Testis (tissue), 5 donors: ENCODE results near the gene SPTA1. TPM values are rescaled to one million over a fixed set of nuclear protein-coding genes. Genes with fewer than 3 reads are reported as not detected.

Source experiments
- DNase-seq: peaks from one replicate; pipeline ENCODE4 v3.0.0-alpha.2; 2019
- H3K27ac ChIP-seq, 2 donors: fragments of 200-600 bp; sonication (generic); one replicate each; pipeline ENCODE4 v1.5.1; 2019
- H3K27me3 ChIP-seq: fragments of 200-600 bp; sonication (generic); one replicate; pipeline ENCODE4 v1.5.1; 2019
- H3K36me3 ChIP-seq: fragments of 200-600 bp; sonication (generic); one replicate; pipeline ENCODE4 v1.5.1; 2017; ENCODE audit warnings: low read depth; ENCODE audit errors: missing control alignments
- H3K4me1 ChIP-seq: fragments of 200-600 bp; sonication (generic); one replicate; pipeline ENCODE4 v1.5.1; 2019
- H3K4me3 ChIP-seq, 2 donors: fragments of 200-600 bp; sonication (generic); one replicate each; pipeline ENCODE4 v1.5.1; 2017 to 2019
- H3K9me3 ChIP-seq: fragments of 200-600 bp; sonication (generic); one replicate; pipeline ENCODE4 v1.5.1; 2017
- CTCF ChIP-seq, 3 experiments: fragments of 450-650 bp in 2 of 3; fragments of 200-600 bp in 1 of 3; sonication (generic) in 1 of 3; IDR thresholded peaks; one replicate each; pipeline ENCODE4 v1.5.1; 2016 to 2019; ENCODE audit warnings: antibody characterized with exemption in 3 of 3, mild to moderate bottlenecking in 2 of 3, moderate library complexity in 1 of 3
- POLR2A ChIP-seq: fragments of 450-650 bp; IDR thresholded peaks from one replicate; pipeline ENCODE4 v1.6.1; 2017; ENCODE audit warnings: antibody characterized with exemption, mild to moderate bottlenecking, moderate library complexity
- WGBS, 2 donors: methylation state at CpG; one replicate each; pipeline ENCODE4 v1.1.5; 2018; 5-methylcytosine and 5-hydroxymethylcytosine counted together
- intact Hi-C: fragments of 100-400 bp; cut with DNase I; formaldehyde crosslinking; loops from one replicate; pipeline ENCODE4 v1.15.1; 2023; ENCODE audit warnings: low total_unique reads
- long read RNA-seq, 2 donors: transcript quantifications; one replicate each; lab custom pipeline, GENCODE V29; 2026
- polyA plus RNA-seq: library from polyadenylated mRNA; stranded (reverse); fragments of 350-450 nt; fragmentation: Illumina TruSeq; extraction: RNeasy Lipid Tissue Mini Kit (QIAGEN cat#74804); gene quantifications from one replicate; pipeline ENCODE4 v1.2.3, GENCODE V29; 2014; ENCODE audit warnings: low read depth, low replicate concordance; ENCODE audit not compliant: insufficient read depth
- total RNA-seq, 2 donors: library from RNA; depleted of rRNA; stranded (reverse); fragments of >200 nt; gene quantifications; one replicate each; pipeline ENCODE4 v1.2.3, GENCODE V29; 2016

Gene SPTA1
- 1 to 10 TPM; 3.4 to 4.2 TPM for total RNA-seq
- 6.8 TPM for polyA plus RNA-seq
- long read RNA-seq, donor 1 = 0 reads
- long read RNA-seq, donor 2 = 0 reads

DNA sequence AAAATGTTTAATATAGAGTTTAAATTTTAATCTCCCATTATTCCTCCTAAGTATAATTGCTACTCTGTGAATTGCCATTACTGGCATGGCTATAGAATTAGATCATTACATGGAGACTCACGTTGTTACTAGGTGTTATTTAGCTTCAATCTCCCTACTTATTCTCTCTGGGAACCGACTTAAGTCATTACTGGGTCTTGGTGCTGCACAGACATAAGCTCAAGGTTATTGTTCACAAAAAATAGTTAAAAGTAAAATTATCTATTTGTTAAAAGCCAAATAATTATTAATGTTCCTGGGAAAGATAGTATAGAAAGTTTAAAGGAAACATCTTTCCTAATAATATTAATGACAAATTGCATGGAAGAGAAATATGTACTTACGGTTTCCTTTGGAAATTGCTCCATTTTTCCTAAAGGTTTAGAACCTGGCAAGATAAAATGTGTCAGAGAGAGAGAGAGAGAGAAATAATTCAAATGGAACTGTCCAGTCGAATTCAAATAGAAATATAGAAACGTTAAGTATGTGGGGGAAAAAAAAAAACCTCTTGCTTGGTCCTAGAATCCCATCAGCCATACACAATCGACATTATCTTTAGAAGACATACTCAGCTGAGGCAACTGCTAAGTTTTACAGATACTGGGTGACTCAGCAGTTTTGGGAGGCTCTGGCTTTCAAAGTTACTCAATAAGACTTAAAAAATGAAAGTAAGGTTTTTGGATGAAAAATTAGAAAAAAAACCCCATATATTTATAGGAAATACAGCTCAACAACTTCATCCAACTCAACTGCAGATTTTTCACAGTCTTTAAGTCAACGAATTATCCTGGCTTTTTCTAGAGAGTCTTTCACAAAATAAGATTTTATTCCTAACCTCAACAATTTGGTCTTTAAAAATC lies at the start of gene SPTA1:
Gene SPTA1, minus strand, starts transcription at position 605 of the 899 bp plus-strand sequence. Its CDS starts 198 bp downstream, at position 407.
- WGBS, 2 donors = 52 to 53% methylated on average over 7 of the region's 7 CpGs
- H3K27me3 ChIP-seq = no peaks in the 10 kb centered on the region
- no peaks in the 10 kb centered on the region for H3K36me3 ChIP-seq
- intact Hi-C loops = no loop called here
- no peak within 1 kb of the TSS for H3K27ac ChIP-seq
- TF ChIP-seq CTCF (IDR thresholded peaks at IDR 0.05) (no peak), POLR2A (no peak)
- DNase-seq = no peak
- H3K4me3 ChIP-seq = no peak within 1 kb of the TSS
- no peaks in the 10 kb centered on the region for H3K9me3 ChIP-seq
- H3K4me1 ChIP-seq = no peaks in the 10 kb centered on the region

DNA sequence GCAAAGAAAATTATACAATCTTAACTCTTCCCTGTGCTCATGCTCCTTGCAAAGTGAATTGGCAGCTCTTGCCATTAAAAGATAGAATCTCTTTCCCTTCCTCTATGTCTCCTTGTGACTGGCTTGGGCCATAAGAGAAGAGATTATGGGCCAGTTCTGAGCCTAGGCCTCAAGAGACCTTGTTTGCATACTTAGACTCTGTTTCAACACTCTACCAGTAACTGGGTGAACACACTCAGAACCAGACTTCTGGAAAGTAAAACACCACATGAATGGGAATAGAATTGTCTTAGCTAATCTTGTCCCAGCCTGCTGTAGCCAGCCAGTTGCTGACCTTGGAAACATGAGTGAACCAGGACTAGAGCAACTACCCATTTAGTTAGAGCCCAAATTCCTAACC lies 49.3 kb upstream of the SPTA1 start:
- no peak for TF ChIP-seq POLR2A
- TF ChIP-seq CTCF (IDR thresholded peaks at IDR 0.05) = no peak
- no peak overlapping the region for H3K27ac ChIP-seq
- no peak overlapping the region for H3K4me3 ChIP-seq
- H3K9me3 ChIP-seq = no peaks in the 10 kb centered on the region
- no peaks in the 10 kb centered on the region for H3K27me3 ChIP-seq
- no peaks in the 10 kb centered on the region for H3K4me1 ChIP-seq
- no peaks in the 10 kb centered on the region for H3K36me3 ChIP-seq
- no peak for DNase-seq
- intact Hi-C loops = no loop called here

DNA sequence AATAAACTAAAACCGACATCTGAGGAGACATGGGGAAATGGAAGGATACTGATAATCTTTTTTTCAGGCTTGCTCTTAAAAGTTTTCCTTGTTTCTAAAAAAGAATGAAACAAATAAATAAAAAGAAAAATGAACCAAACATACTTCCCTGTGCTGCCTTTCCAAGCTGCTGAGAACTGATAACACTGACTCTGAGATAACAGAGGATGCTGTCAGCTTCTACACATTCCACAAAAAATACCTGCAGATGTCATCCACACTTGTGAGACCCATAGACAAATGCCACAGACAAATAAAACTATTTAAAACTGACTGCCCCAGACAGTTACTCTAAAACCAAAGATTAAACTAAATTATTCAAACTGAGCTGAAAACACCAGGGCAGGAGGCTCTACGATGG lies 46.0 kb upstream of the SPTA1 start:
- H3K4me1 ChIP-seq = no peaks in the 10 kb centered on the region
- TF ChIP-seq POLR2A (no peak), CTCF (IDR thresholded peaks at IDR 0.05) (no peak)
- no peak overlapping the region for H3K4me3 ChIP-seq
- intact Hi-C loops = no loop called here
- WGBS, 2 donors = 63 to 77% methylated on average over 2 of the region's 2 CpGs
- H3K27me3 ChIP-seq = no peaks in the 10 kb centered on the region
- no peak for DNase-seq
- H3K36me3 ChIP-seq = no peaks in the 10 kb centered on the region
- H3K9me3 ChIP-seq = no peaks in the 10 kb centered on the region
- no peak overlapping the region for H3K27ac ChIP-seq

DNA sequence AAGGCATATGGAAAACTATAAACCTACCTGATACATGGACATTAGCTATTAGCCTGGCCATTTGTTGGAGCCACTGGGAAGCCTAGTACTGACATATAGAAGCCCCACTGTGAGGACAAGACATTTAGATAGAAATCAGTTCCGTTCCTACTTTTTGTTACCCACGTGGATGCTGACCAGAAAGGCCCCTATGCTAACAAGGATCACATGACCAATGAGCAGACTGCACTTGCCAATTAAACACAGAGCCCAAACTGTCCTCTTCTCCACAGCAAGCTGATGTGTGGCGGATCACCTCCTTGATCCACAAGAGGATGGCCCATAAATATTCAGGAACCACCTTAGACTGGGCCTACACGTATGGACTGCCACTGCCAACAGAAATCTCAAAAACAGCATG lies 45.2 kb upstream of the SPTA1 start:
- H3K36me3 ChIP-seq = no peaks in the 10 kb centered on the region
- TF ChIP-seq POLR2A (no peak), CTCF (IDR thresholded peaks at IDR 0.05) (no peak)
- DNase-seq = no peak
- WGBS, 2 donors = 80 to 84% methylated on average over 4 of the region's 4 CpGs
- no peak overlapping the region for H3K27ac ChIP-seq
- no peaks in the 10 kb centered on the region for H3K4me1 ChIP-seq
- H3K27me3 ChIP-seq = no peaks in the 10 kb centered on the region
- intact Hi-C loops = no loop called here
- H3K9me3 ChIP-seq = no peaks in the 10 kb centered on the region
- no peak overlapping the region for H3K4me3 ChIP-seq
